GM18951 (cell line): Measurements from ENCODE around the gene ASF1A.

Experiments
- POLR2A ChIP-seq: IDR thresholded peaks from 4 replicates; pipeline ENCODE4 v1.6.1; 2011; ENCODE audit warnings: mild to moderate bottlenecking; ENCODE audit not compliant: insufficient read length, insufficient read depth; ENCODE audit errors: extremely low read depth
- in situ Hi-C: fragments of 300-500 bp; cut with MboI; formaldehyde crosslinking; loops from one replicate; pipeline ENCODE4 v1.12.0; 2022; ENCODE audit warnings: low sequenced_read_pairs, mixed read lengths, inconsistent platforms; ENCODE audit not compliant: unreplicated experiment

Gene ASF1A

DNA sequence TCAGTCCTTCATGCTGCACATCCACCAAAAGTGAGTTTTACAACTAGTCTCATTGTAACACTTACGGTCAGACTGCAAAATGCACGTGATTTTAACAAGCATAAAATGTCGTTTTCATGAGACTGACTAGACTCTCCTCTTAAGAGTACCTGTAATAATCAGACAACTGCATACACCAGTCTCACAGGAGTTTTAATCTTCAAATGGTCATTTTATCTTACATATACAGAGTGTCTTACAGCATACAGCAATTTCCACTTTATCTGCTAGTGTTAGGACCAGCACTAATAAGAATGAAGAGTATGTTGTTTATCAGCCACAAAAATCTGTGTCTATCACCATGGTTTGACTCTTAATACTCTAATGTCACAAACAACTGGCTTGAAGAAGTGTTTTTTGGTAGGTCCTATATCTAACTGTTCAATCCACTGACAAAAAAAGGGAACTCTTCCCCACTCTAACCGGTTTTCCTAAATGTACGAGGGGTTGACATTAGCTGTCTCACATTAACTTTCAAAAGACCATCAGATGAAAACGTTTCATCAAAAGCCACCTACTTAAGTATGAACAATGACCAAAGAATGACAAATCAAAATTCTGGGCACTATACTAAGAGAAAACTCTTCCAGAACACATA, 1.5 kb upstream of the ASF1A start:
- no peak for TF ChIP-seq POLR2A
- in situ Hi-C loops: no loop called here

DNA sequence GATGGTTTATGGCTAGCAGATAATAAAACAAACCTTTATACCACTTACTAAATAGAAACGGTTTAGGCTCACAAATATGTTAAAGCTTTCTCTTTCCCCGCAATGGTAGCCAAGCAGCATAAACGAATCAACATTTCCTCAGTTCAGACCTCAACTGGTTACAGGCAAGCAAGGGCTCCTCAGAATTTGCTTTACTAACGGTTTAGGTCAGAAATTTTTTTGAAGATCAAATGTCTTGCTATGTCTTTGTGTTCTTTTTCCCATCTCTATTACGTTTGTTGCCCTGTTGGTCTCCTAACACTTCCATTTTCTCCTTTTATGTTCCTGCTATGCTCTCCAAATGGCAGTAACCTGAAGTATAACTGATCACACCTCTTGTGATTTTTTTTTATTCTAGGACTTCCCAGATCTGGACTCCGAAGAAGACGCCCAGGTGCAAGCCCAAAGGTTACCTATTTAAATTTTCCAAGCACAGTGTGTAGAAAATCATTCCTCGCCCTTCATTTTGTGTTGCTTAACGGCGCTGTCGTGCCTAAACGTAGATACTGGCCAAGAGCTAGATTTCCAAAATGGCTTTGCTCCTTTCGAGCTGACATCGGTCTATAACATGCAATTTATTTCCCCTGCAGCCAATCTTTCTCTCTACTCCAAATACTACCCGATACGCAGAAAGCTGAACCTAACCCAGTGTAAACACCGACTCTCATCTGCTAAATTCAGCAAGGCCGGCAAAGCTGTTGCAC, 717 bp upstream of the ASF1A start:
- in situ Hi-C loops: no loop called here
- peak; percentile 19 for TF ChIP-seq POLR2A

DNA sequence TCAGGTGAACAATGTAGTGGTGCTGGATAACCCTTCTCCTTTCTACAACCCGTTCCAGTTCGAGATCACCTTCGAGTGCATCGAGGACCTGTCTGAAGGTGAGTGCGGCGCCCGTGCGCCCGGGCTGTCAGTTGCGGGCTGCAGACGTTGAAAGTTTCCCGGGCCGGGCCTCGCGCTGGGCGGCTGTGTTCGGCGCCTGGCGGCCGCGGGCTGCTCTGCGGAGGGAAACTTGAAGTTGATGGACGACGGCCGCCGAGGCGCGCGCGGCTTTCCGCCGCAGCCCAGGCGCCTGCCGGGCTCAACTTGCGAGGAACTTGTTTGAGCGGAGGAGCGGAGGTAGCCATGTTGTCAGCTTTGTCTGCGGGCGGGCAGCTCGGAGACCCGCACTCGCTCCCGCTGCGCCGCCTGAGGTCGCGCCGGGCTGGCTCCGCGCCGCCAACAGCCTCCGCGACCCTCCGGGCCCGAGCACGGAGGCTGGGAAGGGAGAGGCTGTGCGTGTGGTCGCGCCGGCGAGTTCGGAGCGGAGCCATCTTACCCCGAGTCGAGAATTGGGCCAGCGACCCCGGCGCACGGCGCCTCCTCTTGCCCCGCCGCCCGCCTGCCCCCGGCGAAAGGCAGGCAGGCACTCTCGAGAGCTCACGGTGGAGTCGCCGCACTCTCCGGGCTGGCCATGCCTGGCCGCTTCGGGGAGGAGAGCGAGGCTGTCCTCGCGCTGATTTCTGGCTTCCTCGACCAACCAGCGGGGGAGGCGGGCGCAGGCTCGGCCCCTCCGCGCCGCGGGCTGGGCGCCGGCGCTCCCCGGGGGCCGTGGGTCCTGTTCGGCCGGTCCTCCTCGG, 691 bp downstream of the ASF1A start:
- peak; percentile 62 for TF ChIP-seq POLR2A
- in situ Hi-C loops: no loop called here

DNA sequence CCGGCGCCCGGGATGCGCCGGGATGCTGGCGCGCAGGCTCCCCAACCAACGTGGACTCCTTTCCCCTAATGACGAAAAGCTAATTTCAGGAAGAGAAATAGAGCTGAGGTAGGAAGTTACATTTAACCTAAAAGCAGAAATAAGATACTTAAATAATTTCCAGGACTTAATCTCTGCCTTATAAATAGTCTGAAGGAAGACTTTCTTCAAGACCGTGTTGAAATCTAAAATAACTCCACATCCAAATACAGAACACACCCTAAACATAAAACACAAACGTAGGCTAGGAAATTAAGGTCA, 1.3 kb downstream of the ASF1A start:
- TF ChIP-seq POLR2A: peak; percentile 26
- in situ Hi-C loops: no loop called here

DNA sequence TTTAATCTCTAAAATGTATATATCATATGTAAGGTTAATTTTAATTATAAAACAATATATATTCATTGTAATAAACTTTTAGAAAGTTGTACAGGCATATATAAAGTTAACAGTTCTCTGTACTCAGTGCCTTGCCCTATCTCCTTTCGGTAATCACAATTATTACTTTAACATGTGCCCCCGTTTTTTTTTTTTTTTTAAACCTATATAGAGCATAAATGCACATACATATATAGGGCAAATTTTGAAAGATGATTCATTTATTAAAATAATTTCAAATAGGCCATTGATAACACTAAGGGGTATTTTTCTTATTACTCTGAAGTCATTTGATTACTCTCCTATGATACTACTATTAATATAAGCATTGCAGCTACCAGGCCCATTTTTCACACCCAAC, 1.9 kb downstream of the ASF1A start:
- TF ChIP-seq POLR2A: no peak
- in situ Hi-C loops: no loop called here

DNA sequence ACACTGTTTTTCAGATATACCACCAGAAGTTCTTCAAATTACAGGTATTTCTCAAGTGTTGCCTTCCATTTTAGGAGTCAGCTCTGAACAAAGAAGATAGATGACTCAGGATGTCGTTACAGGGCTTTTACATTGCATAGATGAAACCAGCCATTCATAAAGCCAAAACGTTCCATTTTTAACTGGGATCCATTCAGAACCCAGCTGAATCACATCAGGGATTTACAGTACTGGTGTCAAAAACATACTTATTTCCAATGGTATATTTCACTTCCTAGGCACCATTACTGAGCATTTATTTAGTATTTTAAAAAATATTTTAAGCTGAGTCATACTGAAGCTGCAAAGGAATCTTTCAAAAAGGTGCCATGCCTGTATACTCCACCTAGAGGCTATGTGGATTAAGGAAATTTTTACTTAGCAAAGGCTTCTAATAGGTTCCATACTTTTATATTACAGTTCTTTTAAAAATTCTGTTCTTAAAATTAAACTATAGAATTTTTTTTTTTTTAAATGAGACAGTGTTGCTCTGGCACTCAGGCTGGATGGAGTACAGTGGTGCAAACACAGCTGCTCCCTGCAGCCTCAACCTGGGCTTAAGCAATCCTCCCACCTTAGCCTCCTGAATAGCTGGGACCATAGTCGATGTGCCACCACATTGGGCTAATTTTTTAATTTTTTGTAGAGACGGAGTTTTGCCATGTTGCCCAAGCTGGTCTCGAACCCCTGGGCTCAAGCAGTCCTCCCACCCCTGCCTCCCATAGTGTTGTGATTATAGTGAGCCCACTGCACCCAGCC, 2.6 kb downstream of the ASF1A start:
- in situ Hi-C loops: no loop called here
- TF ChIP-seq POLR2A: no peak

DNA sequence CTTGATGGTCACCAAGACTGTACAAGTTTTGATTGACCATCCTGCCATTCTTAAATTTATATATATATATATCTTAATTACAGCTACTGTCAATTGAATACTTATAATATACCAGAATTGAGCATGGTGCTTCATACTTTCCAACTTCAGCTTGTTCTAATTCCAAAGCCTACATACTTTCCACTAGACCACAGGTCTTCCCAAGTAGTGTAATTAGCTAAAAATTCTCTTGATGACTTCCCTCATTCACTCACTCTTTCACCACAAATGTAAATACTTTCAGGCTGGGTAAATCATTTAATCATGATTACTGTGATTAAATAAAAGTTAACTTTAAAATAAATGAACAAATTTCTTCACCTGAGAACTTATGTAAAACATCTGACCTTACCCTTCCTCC, 3.4 kb downstream of the ASF1A start:
- in situ Hi-C loops: no loop called here
- no peak for TF ChIP-seq POLR2A

DNA sequence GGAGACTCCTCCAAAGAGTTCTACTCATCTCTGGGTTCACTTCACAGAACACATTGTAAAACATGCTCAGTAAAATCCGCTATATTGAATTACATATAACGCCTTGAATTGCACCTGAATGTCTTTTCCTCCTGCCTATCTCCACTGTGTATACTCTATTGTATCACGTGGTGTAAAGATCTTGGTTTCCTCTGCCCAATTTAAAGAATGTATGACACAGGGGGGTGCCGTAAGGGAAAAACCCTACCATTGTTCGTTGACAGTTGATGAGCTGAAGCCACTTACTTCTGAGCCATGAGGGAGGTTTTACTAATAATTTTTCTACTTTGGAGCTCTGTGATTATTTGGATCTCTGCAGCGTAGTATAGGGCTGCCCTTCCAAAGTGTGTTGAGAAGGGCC, 6.0 kb downstream of the ASF1A start:
- in situ Hi-C loops: no loop called here
- no peak for TF ChIP-seq POLR2A

DNA sequence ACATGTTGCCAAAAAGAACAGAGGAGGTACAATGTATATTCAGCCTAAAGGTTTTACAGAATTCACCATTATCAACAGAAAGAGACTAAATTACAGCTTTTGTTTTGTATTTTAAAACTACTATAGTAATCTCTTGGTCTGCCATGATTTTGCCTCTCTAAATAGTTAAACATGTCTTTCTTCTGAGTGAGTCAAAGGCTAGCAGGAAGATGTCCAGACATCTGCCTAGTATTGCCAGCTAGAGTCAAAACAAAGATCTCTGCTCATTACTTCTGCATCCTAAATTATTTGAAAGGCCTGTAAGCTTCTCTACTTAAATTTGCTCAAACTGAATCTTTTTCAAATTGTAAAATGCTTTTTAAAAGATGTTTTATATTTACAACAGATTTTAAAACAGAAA, 8.8 kb downstream of the ASF1A start:
- in situ Hi-C loops: no loop called here
- TF ChIP-seq POLR2A: no peak

DNA sequence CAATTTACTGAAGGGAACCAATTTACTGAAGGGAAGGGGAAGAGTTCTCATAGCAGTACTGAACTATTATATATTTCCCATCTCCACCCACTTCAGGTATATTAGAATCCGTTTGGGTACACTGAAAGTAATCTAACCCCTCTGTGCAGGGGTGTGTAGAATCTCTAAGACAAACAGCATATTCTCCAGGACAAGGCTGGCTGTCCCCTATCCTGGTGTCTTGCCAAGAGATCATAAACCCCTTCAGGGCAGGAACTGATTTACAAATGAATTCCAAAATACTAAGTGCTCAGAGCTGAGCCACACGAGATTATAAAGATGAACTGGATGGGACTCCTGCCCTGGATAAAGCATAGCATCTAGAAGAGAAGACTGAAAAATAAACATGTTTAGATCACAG, 9.2 kb downstream of the ASF1A start:
- in situ Hi-C loops: no loop called here
- TF ChIP-seq POLR2A: no peak

DNA sequence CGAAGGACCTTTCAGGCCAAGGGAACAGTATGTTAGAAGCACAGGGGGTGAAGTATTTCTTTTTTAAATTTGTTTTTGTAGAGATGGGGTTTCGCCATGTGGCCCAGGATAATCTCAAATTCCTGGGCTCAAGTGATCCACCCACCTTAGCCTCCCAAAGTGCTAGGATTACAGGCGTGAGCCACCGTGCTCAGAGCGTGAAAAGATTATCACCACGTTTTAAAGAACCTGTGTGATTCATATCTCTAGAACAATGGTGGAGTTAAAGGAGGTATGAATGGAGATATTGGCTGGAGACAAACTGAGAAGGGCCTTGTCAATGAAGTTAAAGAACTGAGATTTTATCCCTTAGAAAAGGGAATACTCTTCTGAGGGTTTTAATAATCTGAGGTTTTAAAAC, 9.7 kb downstream of the ASF1A start:
- TF ChIP-seq POLR2A: no peak
- in situ Hi-C loops: no loop called here

DNA sequence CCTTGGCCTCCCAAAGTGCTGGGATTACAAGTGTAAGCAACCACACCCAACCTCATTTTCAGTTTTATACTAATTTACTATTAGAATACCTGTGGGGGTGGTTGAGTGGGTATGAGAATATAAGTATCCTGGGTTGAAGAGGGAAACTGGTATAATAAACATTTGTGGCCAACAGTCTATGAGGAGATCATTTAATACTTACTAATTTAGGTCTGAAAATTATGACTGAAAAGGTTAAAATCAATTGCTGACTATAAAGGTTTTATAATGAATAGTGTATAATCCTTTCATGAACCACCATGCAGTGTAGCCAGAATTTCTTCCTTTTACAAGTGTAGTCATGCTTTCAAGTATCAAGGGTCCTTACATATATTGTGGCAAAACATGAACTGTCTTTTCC, 11.1 kb downstream of the ASF1A start:
- no peak for TF ChIP-seq POLR2A
- in situ Hi-C loops: no loop called here

DNA sequence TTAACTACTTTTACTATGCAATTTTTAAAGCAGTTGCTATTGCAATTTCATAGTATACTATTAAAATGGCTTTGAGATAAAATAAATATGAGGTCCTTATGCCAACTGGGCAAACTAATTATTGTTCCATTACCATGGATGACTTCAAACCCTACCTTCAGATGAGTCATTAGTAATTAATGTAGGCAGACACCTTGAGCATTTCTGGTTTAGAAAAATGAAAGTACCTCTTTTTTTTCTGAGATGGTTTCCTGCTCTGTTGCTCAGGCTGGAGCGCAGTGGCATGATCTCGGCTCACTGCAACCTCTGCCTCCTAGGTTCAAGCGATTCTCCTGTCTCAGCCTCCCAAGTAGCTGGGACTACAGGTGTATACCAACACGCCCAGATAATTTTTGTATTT, 11.9 kb downstream of the ASF1A start:
- in situ Hi-C loops: no loop called here
- TF ChIP-seq POLR2A: no peak
